ENCODE results near the gene MRPL4.
"Not testable (repeated sequence)": the region's sequence is repeated elsewhere in the genome, so short reads cannot be mapped to it uniquely, and the experiment has no call there.

Gene MRPL4

DNA sequence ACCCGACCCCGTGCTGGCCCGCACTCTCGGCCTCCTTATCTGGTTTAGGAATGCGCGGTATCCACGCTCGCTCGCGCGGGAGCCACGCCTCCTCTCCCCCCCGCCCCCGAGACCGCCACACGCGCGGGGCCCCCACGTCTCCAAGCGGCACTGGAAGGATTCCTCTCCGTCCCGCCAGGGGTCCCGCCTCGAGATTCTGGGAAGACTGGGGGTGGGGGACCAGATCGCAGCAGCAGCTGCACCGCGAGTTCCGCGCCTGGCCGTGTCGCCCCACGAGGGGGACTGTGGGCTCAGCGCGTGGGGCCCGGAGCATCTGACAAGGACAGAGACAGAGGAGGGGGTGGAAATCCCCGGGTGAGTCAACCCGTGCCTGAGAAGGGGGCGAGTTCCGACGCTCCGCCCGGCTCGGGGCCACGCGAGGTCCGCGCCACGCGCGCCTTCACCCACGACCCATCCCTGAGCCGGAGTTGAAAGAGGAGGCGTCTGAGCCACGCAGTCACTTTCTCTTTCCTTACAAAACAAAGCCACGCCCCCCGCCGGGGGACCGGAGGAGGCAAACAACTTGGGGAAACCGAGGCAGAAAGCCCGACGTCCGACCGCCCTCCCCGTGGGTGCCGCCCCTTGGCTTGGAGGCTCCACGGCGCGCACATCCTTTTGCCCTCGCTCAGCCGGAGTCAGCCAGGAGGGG is 21.7 kb upstream of the MRPL4 start:
- TF ChIP-seq, protein P1, sequence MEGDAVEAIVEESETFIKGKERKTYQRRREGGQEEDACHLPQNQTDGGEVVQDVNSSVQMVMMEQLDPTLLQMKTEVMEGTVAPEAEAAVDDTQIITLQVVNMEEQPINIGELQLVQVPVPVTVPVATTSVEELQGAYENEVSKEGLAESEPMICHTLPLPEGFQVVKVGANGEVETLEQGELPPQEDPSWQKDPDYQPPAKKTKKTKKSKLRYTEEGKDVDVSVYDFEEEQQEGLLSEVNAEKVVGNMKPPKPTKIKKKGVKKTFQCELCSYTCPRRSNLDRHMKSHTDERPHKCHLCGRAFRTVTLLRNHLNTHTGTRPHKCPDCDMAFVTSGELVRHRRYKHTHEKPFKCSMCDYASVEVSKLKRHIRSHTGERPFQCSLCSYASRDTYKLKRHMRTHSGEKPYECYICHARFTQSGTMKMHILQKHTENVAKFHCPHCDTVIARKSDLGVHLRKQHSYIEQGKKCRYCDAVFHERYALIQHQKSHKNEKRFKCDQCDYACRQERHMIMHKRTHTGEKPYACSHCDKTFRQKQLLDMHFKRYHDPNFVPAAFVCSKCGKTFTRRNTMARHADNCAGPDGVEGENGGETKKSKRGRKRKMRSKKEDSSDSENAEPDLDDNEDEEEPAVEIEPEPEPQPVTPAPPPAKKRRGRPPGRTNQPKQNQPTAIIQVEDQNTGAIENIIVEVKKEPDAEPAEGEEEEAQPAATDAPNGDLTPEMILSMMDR (IDR thresholded peaks at IDR 0.05; ENCODE audit: low read depth, low read length) = no peak
- H3K4me3 ChIP-seq (ENCODE audit: low read depth, low read length) = peak overlapping the region; percentile 76

GRCh38 chr19:10230861-10231611 is 21.0 kb upstream of the MRPL4 start, which contains the start of gene S1PR2:
Gene S1PR2, minus strand, starts transcription at chr19:10231331. Its CDS starts 6,426 bp downstream, at chr19:10224905.
- TF ChIP-seq, protein P1 (IDR thresholded peaks at IDR 0.05; ENCODE audit: low read depth, low read length) = no peak
- peak within 1 kb of the TSS; percentile 76 for H3K4me3 ChIP-seq (ENCODE audit: low read depth, low read length)

DNA sequence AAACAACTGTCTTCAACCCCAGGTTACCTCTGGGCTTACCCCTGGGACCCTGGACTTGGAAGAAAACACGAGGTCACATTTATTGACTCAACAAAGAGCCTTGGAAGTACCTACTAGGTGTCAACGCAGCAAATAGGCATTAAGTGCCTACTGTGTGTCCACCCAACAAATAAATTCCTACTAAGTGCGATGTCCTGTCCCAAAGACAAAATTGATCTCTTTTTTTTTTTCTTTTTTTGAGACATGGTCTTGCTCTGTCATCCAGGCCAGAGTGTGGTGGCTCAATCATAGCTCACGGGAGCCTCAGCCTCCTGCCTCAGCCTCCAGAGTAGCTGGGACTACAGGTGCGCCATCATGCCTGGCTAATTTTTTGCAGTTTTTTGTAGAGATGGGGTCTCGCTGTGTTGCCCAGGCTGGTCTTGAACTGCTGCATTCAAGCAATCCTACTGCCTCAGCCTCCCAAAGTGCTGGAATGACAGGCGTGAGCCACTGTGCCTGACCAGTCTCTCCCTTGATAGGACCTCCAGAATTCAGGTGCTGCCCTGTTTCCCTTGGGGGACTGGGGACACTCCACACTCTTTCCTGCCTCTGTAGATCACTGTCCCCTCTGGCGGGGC is 20.3 kb upstream of the MRPL4 start:
- TF ChIP-seq, protein P1 (IDR thresholded peaks at IDR 0.05; ENCODE audit: low read depth, low read length) = no peak
- H3K4me3 ChIP-seq (ENCODE audit: low read depth, low read length) = peak overlapping the region; percentile 76; the same call in 1 of the 2 replicates

GRCh38 chr19:10233946-10234345 is 18.1 kb upstream of the MRPL4 start:
- TF ChIP-seq, protein P1 (IDR thresholded peaks at IDR 0.05; ENCODE audit: low read depth, low read length) = no peak

DNA sequence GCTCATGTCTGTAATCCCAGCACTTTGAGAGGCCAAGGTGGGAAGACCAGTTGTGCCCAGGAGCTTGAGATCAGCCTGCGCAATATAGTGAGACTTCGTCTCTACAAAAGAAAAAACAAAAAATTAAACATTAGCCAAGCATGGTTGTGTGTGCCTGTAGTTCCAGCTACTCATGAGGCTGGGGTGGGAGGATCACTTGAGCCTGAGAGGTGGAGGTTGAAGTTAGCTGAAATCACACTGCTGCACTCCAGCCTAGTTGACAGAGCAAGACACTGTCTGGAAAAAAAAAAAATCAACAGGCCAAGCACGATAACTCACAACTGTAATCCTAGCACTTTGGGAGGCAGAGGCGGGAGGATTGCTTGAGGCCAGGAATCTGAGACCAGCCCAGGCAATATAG is 17.0 kb upstream of the MRPL4 start:
- H3K4me3 ChIP-seq (ENCODE audit: low read depth, low read length) = no peak overlapping the region
- TF ChIP-seq, protein P1 (IDR thresholded peaks at IDR 0.05; ENCODE audit: low read depth, low read length) = no peak

More at GRCh38 chr19:10233946-10234345, 18.1 kb upstream of the MRPL4 start:
- H3K4me3 ChIP-seq (ENCODE audit: low read depth, low read length) = no peak overlapping the region

GRCh38 chr19:10235409-10235808 is 16.6 kb upstream of the MRPL4 start:
- H3K4me3 ChIP-seq (ENCODE audit: low read depth, low read length) = not testable (repeated sequence)

- TF ChIP-seq, protein P1 (IDR thresholded peaks at IDR 0.05; ENCODE audit: low read depth, low read length) = no peak
- H3K4me3 ChIP-seq (ENCODE audit: low read depth, low read length) = no peak overlapping the region
These were observed 14.3 kb upstream of the MRPL4 start for GRCh38 chr19:10237702-10238101.
